Right lung (tissue), 5 donors: ENCODE results near the gene PLPP2. TPM values are rescaled to one million over a fixed set of nuclear protein-coding genes. Genes with fewer than 3 reads are reported as not detected.

Experiments used
- DNase-seq, 2 donors: peaks; one replicate each; pipeline ENCODE4 v3.0.0-alpha.2; 2013
- polyA plus RNA-seq, 5 donors: library from polyadenylated mRNA; unstranded; fragments of 120-200 nt; gene quantifications; one replicate each; pipeline versions ENCODE4 v1.2.1 to v1.2.3, GENCODE V29; 2013; ENCODE audit warnings: inconsistent platforms in 1 of 5, low replicate concordance in 1 of 5; ENCODE audit not compliant: insufficient read length in 5 of 5, insufficient read depth in 1 of 5

The PLPP2 gene
- polyA plus RNA-seq, 5 donors = 3.9 to 7.3 (median 5.2) TPM

GRCh38 chr19:317710-318508, 26.7 kb upstream of the PLPP2 start:
- no peak for DNase-seq

- no peak for DNase-seq
Observed at GRCh38 chr19:315811-316210, 24.6 kb upstream of the PLPP2 start.

DNA sequence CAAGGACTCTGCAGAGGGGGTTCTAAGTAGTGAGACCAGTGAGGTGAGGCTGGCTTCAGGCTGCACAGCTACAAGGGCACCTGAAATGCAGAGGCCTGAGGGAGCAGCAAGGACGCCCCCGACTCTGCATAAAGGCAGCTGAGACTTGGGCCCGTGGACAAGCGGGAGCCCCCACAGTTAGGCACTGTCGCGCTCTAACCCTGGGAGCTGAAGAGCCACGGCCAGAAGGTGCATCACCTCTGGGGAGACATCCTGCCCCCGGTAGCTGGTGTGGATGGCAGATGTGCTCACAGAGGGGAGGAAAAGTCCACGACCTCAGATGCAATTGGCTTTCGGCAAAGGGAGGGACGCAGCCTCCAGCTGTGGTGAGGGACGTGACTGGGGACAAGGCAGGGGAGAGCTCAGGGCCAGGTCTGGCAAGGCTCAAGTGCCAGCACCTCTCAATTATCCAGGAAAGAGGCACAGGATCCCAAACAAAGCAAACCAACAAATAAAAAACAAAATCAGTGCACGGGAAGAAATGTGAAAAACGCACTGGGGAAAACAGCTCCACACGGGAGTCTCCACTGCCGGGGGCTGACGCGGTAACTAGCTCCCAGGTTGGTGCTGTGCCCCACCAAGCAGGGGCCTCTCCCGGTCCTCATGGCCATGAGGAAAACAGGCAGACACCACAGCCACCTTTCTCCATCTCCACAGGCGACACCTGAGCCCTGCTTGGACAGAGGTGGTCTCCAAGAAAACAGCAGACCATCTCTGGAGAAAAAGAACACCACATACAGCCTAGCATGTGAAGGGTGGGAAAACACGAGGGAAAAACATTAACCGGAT, 23.0 kb upstream of the PLPP2 start:
- no peak for DNase-seq

- DNase-seq = no peak
Observed at GRCh38 chr19:313169-313987, 22.2 kb upstream of the PLPP2 start.

- no peak for DNase-seq
Observed at GRCh38 chr19:311813-312261, 20.6 kb upstream of the PLPP2 start.

DNA sequence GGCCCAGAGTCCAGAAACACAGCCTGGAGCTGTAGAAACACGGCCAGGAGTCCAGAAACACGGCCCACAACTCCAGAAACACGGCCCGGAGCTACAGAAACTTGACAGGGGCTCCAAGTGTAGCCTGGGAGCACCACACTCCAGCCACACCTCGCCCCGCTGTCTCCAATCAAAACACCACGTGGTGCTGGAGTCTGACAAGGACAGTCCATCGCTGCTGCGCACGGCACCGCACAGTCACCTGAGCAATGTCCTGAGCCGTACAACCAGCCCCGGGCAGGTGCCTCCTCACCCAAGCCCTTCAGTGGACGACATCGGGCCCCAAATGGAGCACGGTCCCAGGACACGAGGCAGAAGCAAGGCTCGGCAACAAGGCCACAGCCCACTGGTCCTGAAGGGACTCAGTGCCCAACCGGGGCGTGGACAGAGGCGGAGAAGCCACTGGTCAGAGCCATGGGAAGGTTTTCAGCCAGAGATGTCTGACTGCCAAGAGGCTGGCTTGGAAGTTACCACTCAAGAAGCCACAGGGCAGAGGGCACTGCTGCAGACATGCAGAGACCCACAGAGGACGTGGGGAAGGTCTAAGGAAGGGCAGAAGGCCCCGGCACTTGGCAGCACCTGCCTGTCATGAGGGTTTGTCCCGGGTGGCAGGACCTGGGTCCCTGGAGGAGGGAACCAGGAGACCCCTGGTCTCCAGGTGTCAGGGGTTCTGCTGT, 19.7 kb upstream of the PLPP2 start:
- no peak for DNase-seq

DNA sequence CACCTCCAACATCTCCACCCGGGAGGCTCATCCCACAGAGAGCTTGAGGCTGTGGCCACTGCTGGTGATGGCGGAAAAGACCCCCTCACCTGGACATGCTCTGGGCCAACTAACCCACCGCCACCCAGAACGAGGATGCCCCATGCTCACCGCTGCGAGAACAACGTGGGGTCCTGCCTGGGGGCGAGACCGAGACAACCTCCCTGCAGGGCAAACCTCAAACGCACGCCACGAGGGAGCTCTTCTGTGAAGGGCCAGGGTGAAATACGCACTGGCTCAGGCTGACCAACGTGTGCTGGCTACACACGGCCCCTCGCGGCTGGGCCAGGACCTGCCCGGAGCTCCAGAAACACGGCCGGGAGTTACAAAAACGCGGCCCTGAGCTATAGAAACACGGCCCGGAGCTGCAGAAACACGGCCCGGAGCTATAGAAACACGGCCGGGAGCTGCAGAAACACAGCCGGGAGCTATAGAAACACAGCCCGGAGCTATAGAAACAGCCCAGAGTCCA, 19.0 kb upstream of the PLPP2 start:
- DNase-seq = peak in 1 of 2 donors; percentile 51

DNA sequence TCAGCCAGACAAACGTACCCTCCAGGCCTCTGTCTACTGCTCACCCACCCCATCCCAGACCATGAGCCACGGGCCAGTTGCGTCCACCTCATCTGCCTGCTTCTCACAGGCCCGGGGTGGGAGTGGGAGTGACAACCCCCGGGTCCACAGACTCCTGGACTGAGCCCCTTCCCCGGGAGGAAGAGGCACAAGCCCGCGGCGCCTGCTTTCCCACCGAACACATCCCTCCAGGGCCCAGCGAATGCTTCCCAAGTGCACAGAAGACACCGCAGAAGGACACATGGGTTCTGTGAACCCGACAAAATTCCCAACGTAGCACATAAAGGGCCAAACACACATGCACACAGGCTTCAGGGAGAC, 18.0 kb upstream of the PLPP2 start:
- DNase-seq = no peak

- DNase-seq = no peak
Observed at GRCh38 chr19:308471-309205, 17.4 kb upstream of the PLPP2 start.

DNA sequence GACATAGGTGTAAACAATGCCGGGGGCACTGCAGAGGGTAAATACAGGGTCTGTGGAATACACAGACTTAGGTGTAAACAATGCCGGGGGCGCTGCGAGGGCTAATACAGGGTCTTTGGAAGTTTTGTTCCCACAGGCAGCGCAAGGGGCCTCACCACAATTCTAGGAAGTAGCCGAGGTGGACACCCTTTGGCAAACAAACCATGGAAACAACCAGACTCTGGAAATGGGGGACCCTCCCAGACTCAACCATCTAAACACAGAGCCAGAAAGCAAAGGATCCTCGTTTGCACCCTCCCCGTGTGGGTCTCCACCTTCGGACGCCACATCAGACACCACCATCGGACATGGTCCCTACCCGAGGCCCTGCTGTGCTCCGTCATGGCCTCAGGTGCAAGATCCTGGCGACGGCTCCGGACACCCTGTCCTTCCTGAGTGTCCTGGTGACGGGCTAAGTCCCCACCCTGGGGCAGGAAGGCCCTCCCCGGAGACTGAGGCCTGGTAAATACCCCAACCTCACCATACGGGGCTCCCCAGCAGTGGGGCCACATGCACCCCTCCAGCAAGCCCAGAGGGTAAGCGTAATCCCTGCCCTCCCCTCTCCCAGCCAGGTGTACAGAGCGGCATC, 16.7 kb upstream of the PLPP2 start:
- no peak for DNase-seq

DNA sequence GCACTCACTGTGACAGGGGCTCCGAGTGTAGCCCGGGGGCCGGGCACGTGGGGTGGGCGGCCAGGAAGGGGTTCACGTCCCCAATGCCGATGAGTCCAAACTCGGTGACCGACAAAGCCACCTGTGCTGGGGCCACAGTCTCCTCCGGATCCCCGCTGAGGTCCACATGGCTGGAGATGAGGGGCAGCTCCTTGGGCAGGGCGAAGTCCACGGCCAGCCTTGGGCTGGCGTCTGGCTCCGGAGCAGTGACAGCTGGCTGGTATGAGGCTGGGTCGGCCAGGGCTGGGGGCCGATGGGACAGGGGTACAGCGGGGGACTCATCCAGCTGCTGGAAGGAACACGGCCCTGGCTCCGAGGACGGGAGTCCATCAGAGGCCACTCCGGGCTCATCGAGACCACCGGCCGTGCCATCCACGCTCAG, 15.9 kb upstream of the PLPP2 start:
- no peak for DNase-seq

- no peak for DNase-seq
Observed at GRCh38 chr19:306151-306900, 15.1 kb upstream of the PLPP2 start.

- no peak for DNase-seq
Observed at GRCh38 chr19:305240-306150, 14.3 kb upstream of the PLPP2 start.

GRCh38 chr19:296476-297225, 5.4 kb upstream of the PLPP2 start:
- DNase-seq = no peak

- no peak for DNase-seq
Observed at GRCh38 chr19:295687-296370, 4.6 kb upstream of the PLPP2 start.

- DNase-seq = no peak
Observed at GRCh38 chr19:294946-295686, 3.9 kb upstream of the PLPP2 start.
